Body of pancreas (tissue), 4 donors: Measurements from ENCODE around the gene MST1R. TPM values are rescaled to one million over a fixed set of nuclear protein-coding genes. Genes with fewer than 3 reads are reported as not detected.

Experiments used
- ATAC-seq: fragments of 150-250 bp; one replicate; pipeline ENCODE4 v1.9.1; 2016
- DNase-seq, 4 donors: peaks; one replicate each; pipeline ENCODE4 v3.0.0-alpha.2; 2019
- H3K27ac ChIP-seq, 4 donors: fragments of 200-600 bp; sonication (generic); 1 replicate in 3 of 4; 2 replicates in 1 of 4; pipeline versions ENCODE4 v1.5.1 to v1.6.1; 2016 to 2019; ENCODE audit warnings: mild to moderate bottlenecking in 1 of 4, mixed read lengths in 1 of 4, moderate library complexity in 1 of 4
- H3K27me3 ChIP-seq, 2 donors: fragments of 200-600 bp; sonication (generic); one replicate each; pipeline ENCODE4 v1.6.0; 2016; ENCODE audit warnings: mild to moderate bottlenecking in 1 of 2
- H3K36me3 ChIP-seq, 2 donors: fragments of 200-600 bp; sonication (generic); replicated peaks in 1 of 2; 2 replicates each; pipeline ENCODE4 v1.5.1; 2016; ENCODE audit warnings: low read depth in 2 of 2; ENCODE audit not compliant: insufficient read depth in 1 of 2
- H3K4me1 ChIP-seq: fragments of 200-600 bp; sonication (generic); one replicate; pipeline ENCODE4 v1.6.0; 2016
- H3K4me3 ChIP-seq, 2 donors: fragments of 200-600 bp; sonication (generic); 1 replicate in 1 of 2; 2 replicates in 1 of 2; pipeline ENCODE4 v1.5.1; 2016 to 2019
- H3K9me3 ChIP-seq, 3 donors: fragments of 200-600 bp; sonication (generic); 1 replicate in 2 of 3; 2 replicates in 1 of 3; pipeline ENCODE4 v1.5.1; 2016
- CTCF ChIP-seq, 7 experiments: fragments of 450-650 bp in 4 of 7; fragments of 200-600 bp in 3 of 7; sonication (generic) in 3 of 7; IDR thresholded peaks; one replicate each; pipeline ENCODE4 v1.5.1; 2016 to 2019; ENCODE audit warnings: antibody characterized with exemption in 7 of 7
- POLR2A ChIP-seq, 3 donors: fragments of 450-650 bp; IDR thresholded peaks; one replicate each; pipeline ENCODE4 v1.6.1; 2016; ENCODE audit warnings: antibody characterized with exemption in 3 of 3, mild to moderate bottlenecking in 2 of 3
- WGBS, 2 donors: methylation state at CpG; one replicate each; pipeline ENCODE4 v1.1.5; 2017; 5-methylcytosine and 5-hydroxymethylcytosine counted together
- intact Hi-C: fragments of 100-400 bp; cut with DNase I; formaldehyde crosslinking; loops from one replicate; pipeline ENCODE4 v1.15.1; 2023
- total RNA-seq, 2 donors: library from RNA; depleted of rRNA; stranded (reverse); fragments of >200 nt; gene quantifications; one replicate each; pipeline ENCODE4 v1.1.0, GENCODE V29; 2016

Gene MST1R
- total RNA-seq, 2 donors from 2014 or later: 10.4 to 12.2 TPM

- 54 to 60% methylated on average over 6 of the region's 6 CpGs for WGBS, 2 donors
- ATAC-seq (no peak), DNase-seq (no peak)
- no peaks in the 10 kb centered on the region for H3K9me3 ChIP-seq
- H3K27me3 ChIP-seq: no peaks in the 10 kb centered on the region
- no peaks in the 10 kb centered on the region for H3K4me1 ChIP-seq
- TF ChIP-seq POLR2A (IDR thresholded peaks at IDR 0.05): no peak
- TF ChIP-seq CTCF (IDR thresholded peaks at IDR 0.05): no peak
- H3K4me3 ChIP-seq: no peak overlapping the region
- no peak overlapping the region for H3K27ac ChIP-seq
- intact Hi-C loops: no loop called here
- H3K36me3 ChIP-seq: no peaks in the 10 kb centered on the region
Observed at GRCh38 chr3:49880581-49881315, 22.9 kb downstream of the MST1R start.

- Histone ChIP-seq H3K4me1 (no peaks in the 10 kb centered on the region), H3K4me3 (no peak overlapping the region), H3K27me3 (no peaks in the 10 kb centered on the region), H3K36me3 (no peaks in the 10 kb centered on the region), H3K9me3 (no peaks in the 10 kb centered on the region), H3K27ac (no peak overlapping the region)
- TF ChIP-seq CTCF (IDR thresholded peaks at IDR 0.05) (no peak), POLR2A (IDR thresholded peaks at IDR 0.05) (no peak)
- intact Hi-C loops: no loop called here
- WGBS, 2 donors: 69 to 77% methylated on average over 2 of the region's 2 CpGs
- no peak for ATAC-seq
- no peak for DNase-seq
Observed at GRCh38 chr3:49879721-49880120, 24.0 kb downstream of the MST1R start.

- Histone ChIP-seq H3K27me3 (no peaks in the 10 kb centered on the region), H3K9me3 (no peaks in the 10 kb centered on the region), H3K4me1 (no peaks in the 10 kb centered on the region), H3K27ac (no peak overlapping the region), H3K4me3 (no peak overlapping the region), H3K36me3 (no peaks in the 10 kb centered on the region)
- intact Hi-C loops: no loop called here
- no peak for TF ChIP-seq CTCF (IDR thresholded peaks at IDR 0.05)
- TF ChIP-seq POLR2A (IDR thresholded peaks at IDR 0.05): no peak
- no peak for ATAC-seq
- no peak for DNase-seq
Observed at GRCh38 chr3:49878686-49879085, 25.0 kb downstream of the MST1R start.

- Histone ChIP-seq H3K27me3 (no peaks in the 10 kb centered on the region), H3K4me1 (no peaks in the 10 kb centered on the region), H3K27ac (no peak overlapping the region), H3K4me3 (no peak overlapping the region), H3K36me3 (no peaks in the 10 kb centered on the region), H3K9me3 (no peaks in the 10 kb centered on the region)
- no peak for TF ChIP-seq CTCF (IDR thresholded peaks at IDR 0.05)
- no peak for TF ChIP-seq POLR2A (IDR thresholded peaks at IDR 0.05)
- ATAC-seq (no peak), DNase-seq (no peak)
- WGBS, 2 donors: 80 to 90% methylated on average over 2 of the region's 2 CpGs
- intact Hi-C loops: no loop called here
Observed at GRCh38 chr3:49877716-49878115, 26.0 kb downstream of the MST1R start.

- no peak overlapping the region for H3K4me3 ChIP-seq
- no peak overlapping the region for H3K27ac ChIP-seq
- DNase-seq (no peak), ATAC-seq (no peak)
- no peaks in the 10 kb centered on the region for H3K4me1 ChIP-seq
- no peaks in the 10 kb centered on the region for H3K9me3 ChIP-seq
- no peaks in the 10 kb centered on the region for H3K27me3 ChIP-seq
- no peak for TF ChIP-seq CTCF (IDR thresholded peaks at IDR 0.05)
- no peak for TF ChIP-seq POLR2A (IDR thresholded peaks at IDR 0.05)
- intact Hi-C loops: no loop called here
- 64 to 86% methylated on average over 2 to 5 of the region's 5 CpGs for WGBS, 2 donors
- no peaks in the 10 kb centered on the region for H3K36me3 ChIP-seq
Observed at GRCh38 chr3:49876567-49876966, 27.1 kb downstream of the MST1R start.
